K562 (cell line): ENCODE data around the gene ELOF1. TPM values are rescaled to one million over a fixed set of nuclear protein-coding genes. Genes with fewer than 3 reads are reported as not detected.
A peak's percentile ranks its signal among the peaks of the same experiment; 100 is the strongest.

Experiments used
- CBFA2T2 ChIP-seq: fragments of 450-650 bp; conservative IDR thresholded peaks from 2 replicates; pipeline ENCODE4 v1.6.1; 2017; ENCODE audit warnings: mild to moderate bottlenecking
- CSDE1 ChIP-seq, 2 experiments: fragments of 450-650 bp; IDR thresholded peaks; 2 replicates each; pipeline ENCODE4 v1.6.1; 2016; ENCODE audit warnings: mild to moderate bottlenecking in 1 of 2
- DIDO1 ChIP-seq: fragments of 450-650 bp; IDR thresholded peaks from 2 replicates; pipeline ENCODE4 v1.6.1; 2016; ENCODE audit warnings: low read depth, missing biosample characterization, missing genetic modification characterization
- DMBX1 ChIP-seq: fragments of 250-450 bp; sonication (Bioruptor Pico); IDR thresholded peaks from 2 replicates; pipeline ENCODE4 v1.8.0; 2022; ENCODE audit warnings: inconsistent platforms, mild to moderate bottlenecking, moderate library complexity, borderline replicate concordance
- ELF4 ChIP-seq: fragments of 450-650 bp; formaldehyde crosslinking; IDR thresholded peaks from 2 replicates; pipeline ENCODE4 v1.4.0; 2022; ENCODE audit warnings: missing genetic modification characterization
- GABPB1 ChIP-seq: sonication (generic); formaldehyde crosslinking; IDR thresholded peaks from 2 replicates; pipeline ENCODE4 v1.8.0; 2022; ENCODE audit warnings: mild to moderate bottlenecking, missing genetic modification reagents
- KDM1A ChIP-seq, 2 experiments: fragments of 450-650 bp; IDR thresholded peaks; 2 replicates each; pipeline ENCODE4 v1.6.1; 2016; ENCODE audit warnings: mild to moderate bottlenecking in 2 of 2
- KLF6 ChIP-seq: fragments of 250-450 bp; sonication (Bioruptor Pico); IDR thresholded peaks from 2 replicates; pipeline ENCODE4 v1.4.0; 2020; ENCODE audit warnings: mild to moderate bottlenecking, moderate library complexity, borderline replicate concordance
- MEF2A ChIP-seq: IDR thresholded peaks from 2 replicates; pipeline ENCODE4 v1.6.1; 2011; ENCODE audit warnings: low read depth, mild to moderate bottlenecking, low read length, moderate library complexity; ENCODE audit not compliant: control insufficient read depth
- MYC ChIP-seq, 2 experiments: fragments of 250-450 bp in 1 of 2; sonication (Bioruptor Pico) in 1 of 2; IDR thresholded peaks; 2 replicates each; pipeline versions ENCODE4 v1.5.1 to v1.6.1; 2012 to 2021; ENCODE audit warnings: low read depth in 2 of 2, borderline replicate concordance in 1 of 2, improper control_type of control experiment in 1 of 2, low read length in 1 of 2, mild to moderate bottlenecking in 1 of 2, moderate library complexity in 1 of 2
- SETDB1 ChIP-seq: IDR thresholded peaks from one replicate; pipeline ENCODE4 v1.6.1; 2012; ENCODE audit warnings: low read length, control low read depth, inconsistent platforms
- SMARCA4 ChIP-seq: fragments of 450-650 bp; IDR thresholded peaks from 2 replicates; pipeline ENCODE4 v1.6.1; 2016
- STAG1 ChIP-seq: sonication (generic); formaldehyde crosslinking; IDR thresholded peaks from 2 replicates; pipeline ENCODE4 v1.5.0; 2020; ENCODE audit warnings: missing genetic modification reagents, borderline replicate concordance
- TAL1 ChIP-seq: fragments of 450-650 bp; IDR thresholded peaks from 2 replicates; pipeline ENCODE4 v1.6.1; 2016; ENCODE audit warnings: mild to moderate bottlenecking
- TCF3 ChIP-seq: sonication (generic); formaldehyde crosslinking; IDR thresholded peaks from 2 replicates; pipeline ENCODE4 v1.4.0; 2020; ENCODE audit warnings: mild to moderate bottlenecking, missing genetic modification reagents
- TRIM28 ChIP-seq: fragments of 450-650 bp; IDR thresholded peaks from 2 replicates; pipeline ENCODE4 v1.6.1; 2017
- ZNF212 ChIP-seq: fragments of 450-650 bp; formaldehyde crosslinking; IDR thresholded peaks from 2 replicates; pipeline ENCODE4 v1.4.0; 2020; ENCODE audit warnings: mild to moderate bottlenecking
- ZNF589 ChIP-seq: fragments of 200-800 bp; sonication (Bioruptor generic); IDR thresholded peaks from 2 replicates; pipeline ENCODE4 v1.6.1; 2016; ENCODE audit warnings: low read depth, missing genetic modification characterization, missing compliant biosample characterization
- ZNF696 ChIP-seq: fragments of 250-450 bp; sonication (Bioruptor Pico); conservative IDR thresholded peaks from 2 replicates; pipeline ENCODE4 v1.4.0; 2020; ENCODE audit warnings: mild to moderate bottlenecking, moderate library complexity
- polyA plus RNA-seq, 8 experiments: library from polyadenylated mRNA; depleted of rRNA in 4 of 8; stranded (reverse) in 5 of 8; unstranded in 3 of 8; fragments of >200 nt; fragmentation: Nextera tagmentation in 2 of 8; fragmentation: Illumina TruSeq in 1 of 8; extraction: Ambion mirVana in 2 of 8; extraction: Trizol in 1 of 8; gene quantifications; 2 replicates each; pipeline versions ENCODE4 v1.2.1 to v1.2.3, GENCODE V29; 2011 to 2014; ENCODE audit warnings: inconsistent platforms in 1 of 8, missing spikeins in 1 of 8
- total RNA-seq, 7 experiments: library from RNA; depleted of rRNA in 6 of 7; stranded (reverse); fragments of >200 nt in 6 of 7; fragmentation: Illumina TruSeq in 2 of 7; extraction: Trizol in 2 of 7; gene quantifications; 2 replicates each; pipeline versions ENCODE4 v1.2.1 to v1.2.3, GENCODE V29; 2011 to 2021; ENCODE audit warnings: low replicate concordance in 1 of 7
- TF ChIP-seq, protein P1 (sequence below): fragments of 250-450 bp; sonication (Bioruptor Pico); IDR thresholded peaks from 2 replicates; pipeline ENCODE4 v1.4.0; 2020
- TF ChIP-seq, protein P2 (sequence below): fragments of 250-450 bp; sonication (Bioruptor Pico); IDR thresholded peaks from 2 replicates; pipeline ENCODE4 v1.5.0; 2020; ENCODE audit warnings: mild to moderate bottlenecking, borderline replicate concordance

The ELOF1 gene
- total and polyA plus RNA-seq, 9 of the 15 experiments (the other 6 are each of a cell fraction or from before 2014, with no cell fraction given): 16.7 to 147 (median 74.2) TPM

DNA sequence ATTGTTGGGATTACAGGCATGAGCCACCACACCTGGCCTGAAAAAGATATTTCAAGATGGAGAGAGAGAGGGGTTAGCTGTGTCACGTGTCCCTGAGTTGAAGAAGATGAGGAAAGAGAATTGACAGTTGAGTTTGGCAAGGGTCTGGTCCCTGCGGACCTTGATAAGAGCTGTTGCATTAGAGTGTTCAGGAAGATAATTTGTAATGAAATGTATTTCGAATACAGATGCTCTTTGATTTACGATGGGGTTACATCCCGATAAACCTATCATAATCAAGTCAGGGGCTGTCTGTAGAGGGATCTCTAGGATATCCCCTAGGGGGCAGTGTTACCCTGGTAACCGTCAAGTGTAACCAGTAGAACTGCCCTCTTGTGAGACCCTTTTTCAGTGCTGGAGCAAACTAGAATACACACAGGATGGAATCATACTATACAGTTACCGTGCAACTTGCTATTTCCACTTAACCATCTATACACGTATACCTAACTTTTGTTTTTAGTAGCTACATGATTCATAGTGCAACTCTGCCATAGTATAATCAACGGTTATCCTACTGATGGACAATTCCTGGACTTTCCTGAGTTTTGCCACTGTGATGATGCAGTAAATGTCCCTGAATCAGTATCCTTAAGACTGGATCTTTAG is 1.5 kb upstream of the ELOF1 start (continued):
- TF ChIP-seq DMBX1 (CRISPR knock-in tag): peak; percentile 61; the same call in 1 of the 2 replicates
- peak; percentile 12; the same call in 1 of the 2 replicates for TF ChIP-seq TRIM28
- TF ChIP-seq TAL1: peak; percentile 97
- TF ChIP-seq ZNF589 (CRISPR knock-in tag): peak; percentile 64; the same call in 1 of the 2 replicates
- 0 out of 2 replicates have a peak, but pooled peaks have one; percentile 43 for TF ChIP-seq ELF4 (CRISPR knock-in tag)
- no peak for TF ChIP-seq STAG1 (CRISPR knock-in tag)
- TF ChIP-seq SMARCA4: peak; percentile 92
- peak; percentile 49; the same call in 1 of the 2 replicates for TF ChIP-seq GABPB1 (CRISPR knock-in tag)
- TF ChIP-seq, protein P1, sequence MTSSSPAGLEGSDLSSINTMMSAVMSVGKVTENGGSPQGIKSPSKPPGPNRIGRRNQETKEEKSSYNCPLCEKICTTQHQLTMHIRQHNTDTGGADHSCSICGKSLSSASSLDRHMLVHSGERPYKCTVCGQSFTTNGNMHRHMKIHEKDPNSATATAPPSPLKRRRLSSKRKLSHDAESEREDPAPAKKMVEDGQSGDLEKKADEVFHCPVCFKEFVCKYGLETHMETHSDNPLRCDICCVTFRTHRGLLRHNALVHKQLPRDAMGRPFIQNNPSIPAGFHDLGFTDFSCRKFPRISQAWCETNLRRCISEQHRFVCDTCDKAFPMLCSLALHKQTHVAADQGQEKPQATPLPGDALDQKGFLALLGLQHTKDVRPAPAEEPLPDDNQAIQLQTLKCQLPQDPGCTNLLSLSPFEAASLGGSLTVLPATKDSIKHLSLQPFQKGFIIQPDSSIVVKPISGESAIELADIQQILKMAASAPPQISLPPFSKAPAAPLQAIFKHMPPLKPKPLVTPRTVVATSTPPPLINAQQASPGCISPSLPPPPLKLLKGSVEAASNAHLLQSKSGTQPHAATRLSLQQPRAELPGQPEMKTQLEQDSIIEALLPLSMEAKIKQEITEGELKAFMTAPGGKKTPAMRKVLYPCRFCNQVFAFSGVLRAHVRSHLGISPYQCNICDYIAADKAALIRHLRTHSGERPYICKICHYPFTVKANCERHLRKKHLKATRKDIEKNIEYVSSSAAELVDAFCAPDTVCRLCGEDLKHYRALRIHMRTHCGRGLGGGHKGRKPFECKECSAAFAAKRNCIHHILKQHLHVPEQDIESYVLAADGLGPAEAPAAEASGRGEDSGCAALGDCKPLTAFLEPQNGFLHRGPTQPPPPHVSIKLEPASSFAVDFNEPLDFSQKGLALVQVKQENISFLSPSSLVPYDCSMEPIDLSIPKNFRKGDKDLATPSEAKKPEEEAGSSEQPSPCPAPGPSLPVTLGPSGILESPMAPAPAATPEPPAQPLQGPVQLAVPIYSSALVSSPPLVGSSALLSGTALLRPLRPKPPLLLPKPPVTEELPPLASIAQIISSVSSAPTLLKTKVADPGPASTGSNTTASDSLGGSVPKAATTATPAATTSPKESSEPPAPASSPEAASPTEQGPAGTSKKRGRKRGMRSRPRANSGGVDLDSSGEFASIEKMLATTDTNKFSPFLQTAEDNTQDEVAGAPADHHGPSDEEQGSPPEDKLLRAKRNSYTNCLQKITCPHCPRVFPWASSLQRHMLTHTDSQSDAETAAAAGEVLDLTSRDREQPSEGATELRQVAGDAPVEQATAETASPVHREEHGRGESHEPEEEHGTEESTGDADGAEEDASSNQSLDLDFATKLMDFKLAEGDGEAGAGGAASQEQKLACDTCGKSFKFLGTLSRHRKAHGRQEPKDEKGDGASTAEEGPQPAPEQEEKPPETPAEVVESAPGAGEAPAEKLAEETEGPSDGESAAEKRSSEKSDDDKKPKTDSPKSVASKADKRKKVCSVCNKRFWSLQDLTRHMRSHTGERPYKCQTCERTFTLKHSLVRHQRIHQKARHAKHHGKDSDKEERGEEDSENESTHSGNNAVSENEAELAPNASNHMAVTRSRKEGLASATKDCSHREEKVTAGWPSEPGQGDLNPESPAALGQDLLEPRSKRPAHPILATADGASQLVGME (CRISPR knock-in tag): 0 out of 2 replicates have a peak, but pooled peaks have one; percentile 4
- peak; percentile 95 for TF ChIP-seq CBFA2T2
- TF ChIP-seq ZNF696 (CRISPR knock-in tag): no peak
- TF ChIP-seq MYC (IDR thresholded peaks at IDR 0.05; ENCODE audit: low read depth, low read length): peak; percentile 35; the same call in 1 of the 2 replicates
- no peak for TF ChIP-seq MYC (CRISPR knock-in tag; IDR thresholded peaks at IDR 0.05; ENCODE audit: borderline replicate concordance, low read depth)
- TF ChIP-seq, protein P2, sequence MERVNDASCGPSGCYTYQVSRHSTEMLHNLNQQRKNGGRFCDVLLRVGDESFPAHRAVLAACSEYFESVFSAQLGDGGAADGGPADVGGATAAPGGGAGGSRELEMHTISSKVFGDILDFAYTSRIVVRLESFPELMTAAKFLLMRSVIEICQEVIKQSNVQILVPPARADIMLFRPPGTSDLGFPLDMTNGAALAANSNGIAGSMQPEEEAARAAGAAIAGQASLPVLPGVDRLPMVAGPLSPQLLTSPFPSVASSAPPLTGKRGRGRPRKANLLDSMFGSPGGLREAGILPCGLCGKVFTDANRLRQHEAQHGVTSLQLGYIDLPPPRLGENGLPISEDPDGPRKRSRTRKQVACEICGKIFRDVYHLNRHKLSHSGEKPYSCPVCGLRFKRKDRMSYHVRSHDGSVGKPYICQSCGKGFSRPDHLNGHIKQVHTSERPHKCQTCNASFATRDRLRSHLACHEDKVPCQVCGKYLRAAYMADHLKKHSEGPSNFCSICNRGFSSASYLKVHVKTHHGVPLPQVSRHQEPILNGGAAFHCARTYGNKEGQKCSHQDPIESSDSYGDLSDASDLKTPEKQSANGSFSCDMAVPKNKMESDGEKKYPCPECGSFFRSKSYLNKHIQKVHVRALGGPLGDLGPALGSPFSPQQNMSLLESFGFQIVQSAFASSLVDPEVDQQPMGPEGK (CRISPR knock-in tag): no peak
- TF ChIP-seq DIDO1 (tag): 0 out of 2 replicates have a peak, but pooled peaks have one; percentile 12
- no peak for TF ChIP-seq ZNF212
- peak; percentile 94 to 95 for TF ChIP-seq KDM1A (IDR thresholded peaks at IDR 0.05)
- no peak for TF ChIP-seq SETDB1
- no peak for TF ChIP-seq CSDE1 (IDR thresholded peaks at IDR 0.05)
- peak; percentile 97 for TF ChIP-seq TCF3 (CRISPR knock-in tag)
- peak; percentile 52; the same call in 1 of the 2 replicates for TF ChIP-seq MEF2A
- no peak for TF ChIP-seq KLF6 (CRISPR knock-in tag)
